Glutamatergic neuron (in vitro differentiated cells): ENCODE results near the gene SRGAP2B. TPM values are rescaled to one million over a fixed set of nuclear protein-coding genes. Genes with fewer than 3 reads are reported as not detected.
"Not testable (repeated sequence)": the region's sequence is repeated elsewhere in the genome, so short reads cannot be mapped to it uniquely, and the experiment has no call there.

ENCODE experiments used
- DNase-seq: peaks from one replicate; pipeline ENCODE4 v3.0.0; 2022
- H3K27ac Mint-ChIP-seq: one replicate; pipeline ENCODE4 v1.8.0; 2020; ENCODE audit warnings: mild to moderate bottlenecking, mixed read lengths, inconsistent platforms; ENCODE audit not compliant: unreplicated experiment
- H3K27me3 Mint-ChIP-seq: one replicate; pipeline ENCODE4 v1.8.0; 2020; ENCODE audit warnings: mild to moderate bottlenecking, moderate library complexity, mixed read lengths, inconsistent platforms; ENCODE audit not compliant: unreplicated experiment
- H3K36me3 Mint-ChIP-seq: one replicate; pipeline ENCODE4 v1.8.0; 2020; ENCODE audit warnings: mild to moderate bottlenecking, mixed read lengths, inconsistent platforms; ENCODE audit not compliant: unreplicated experiment
- H3K4me1 Mint-ChIP-seq: one replicate; pipeline ENCODE4 v1.8.0; 2020; ENCODE audit warnings: mild to moderate bottlenecking, low read depth, mixed read lengths, inconsistent platforms; ENCODE audit not compliant: unreplicated experiment
- H3K4me3 Mint-ChIP-seq: one replicate; pipeline ENCODE4 v1.8.0; 2020; ENCODE audit warnings: mild to moderate bottlenecking, mixed read lengths, inconsistent platforms; ENCODE audit not compliant: unreplicated experiment
- H3K9me3 Mint-ChIP-seq: one replicate; pipeline ENCODE4 v1.8.0; 2020; ENCODE audit warnings: mild to moderate bottlenecking, moderate library complexity, mixed read lengths, inconsistent platforms; ENCODE audit not compliant: unreplicated experiment
- total RNA-seq: library from RNA; stranded (reverse); fragmentation: NEBNext Ultra II Directional; extraction: Animal tissue kit (Norgen Biotek cat#: 25700); gene quantifications from one replicate; pipeline ENCODE4 v1.2.1, GENCODE V29; 2021; ENCODE audit not compliant: unreplicated experiment

Gene SRGAP2B
- total RNA-seq, 1 donor from 2014 or later, result 17.8 TPM

DNA sequence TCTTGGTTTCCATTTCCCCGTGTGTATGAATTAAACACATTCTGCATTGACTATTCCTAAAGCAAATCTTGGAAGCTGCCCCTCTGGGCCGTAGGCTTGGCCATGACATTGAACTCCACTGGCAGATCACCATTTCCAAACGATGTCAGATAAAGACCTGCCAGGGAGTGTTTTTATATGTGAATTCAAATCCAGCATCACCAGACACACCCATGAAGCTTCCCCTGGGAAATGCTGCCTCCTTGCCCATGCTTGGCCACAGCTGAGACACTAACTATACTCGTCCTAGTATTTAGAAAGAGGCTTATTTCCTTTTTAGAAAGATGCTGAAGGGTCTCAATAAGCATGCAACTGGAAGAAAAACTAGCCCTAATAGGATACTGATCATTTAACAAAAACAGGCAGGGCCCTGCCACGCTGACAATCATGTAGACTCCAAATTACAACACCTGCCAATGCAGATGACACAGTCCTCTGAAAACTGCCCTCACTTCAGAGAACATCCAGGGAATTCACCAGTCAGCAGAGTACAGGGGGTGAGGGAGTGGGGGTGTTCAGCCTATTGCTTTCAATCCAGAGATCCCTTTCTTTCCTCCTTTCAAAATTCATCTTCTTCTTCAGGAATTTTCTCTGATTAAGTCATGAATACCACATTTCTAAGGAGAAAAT lies 94.9 kb downstream of the SRGAP2B start:
- not testable (repeated sequence) for DNase-seq, H3K36me3 Mint-ChIP-seq, H3K4me3 Mint-ChIP-seq, H3K9me3 Mint-ChIP-seq, H3K27ac Mint-ChIP-seq, H3K27me3 Mint-ChIP-seq, H3K4me1 Mint-ChIP-seq

DNA sequence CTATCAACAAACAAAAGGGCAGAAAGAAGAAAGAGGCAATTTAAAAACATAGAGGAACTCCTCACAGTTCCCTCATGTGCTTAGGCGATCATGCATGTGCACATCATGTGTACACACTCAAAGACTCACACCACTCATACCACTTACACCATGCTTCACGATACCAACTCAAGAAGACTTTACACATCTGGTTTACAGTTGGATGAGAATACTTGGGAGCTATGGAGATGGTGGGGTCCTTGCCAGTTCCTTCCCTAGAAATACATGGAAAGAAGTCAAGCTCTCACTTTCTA lies 96.2 kb downstream of the SRGAP2B start:
- DNase-seq, H3K27me3 Mint-ChIP-seq, H3K36me3 Mint-ChIP-seq, H3K4me3 Mint-ChIP-seq, H3K9me3 Mint-ChIP-seq, H3K4me1 Mint-ChIP-seq, H3K27ac Mint-ChIP-seq: not testable (repeated sequence)

DNA sequence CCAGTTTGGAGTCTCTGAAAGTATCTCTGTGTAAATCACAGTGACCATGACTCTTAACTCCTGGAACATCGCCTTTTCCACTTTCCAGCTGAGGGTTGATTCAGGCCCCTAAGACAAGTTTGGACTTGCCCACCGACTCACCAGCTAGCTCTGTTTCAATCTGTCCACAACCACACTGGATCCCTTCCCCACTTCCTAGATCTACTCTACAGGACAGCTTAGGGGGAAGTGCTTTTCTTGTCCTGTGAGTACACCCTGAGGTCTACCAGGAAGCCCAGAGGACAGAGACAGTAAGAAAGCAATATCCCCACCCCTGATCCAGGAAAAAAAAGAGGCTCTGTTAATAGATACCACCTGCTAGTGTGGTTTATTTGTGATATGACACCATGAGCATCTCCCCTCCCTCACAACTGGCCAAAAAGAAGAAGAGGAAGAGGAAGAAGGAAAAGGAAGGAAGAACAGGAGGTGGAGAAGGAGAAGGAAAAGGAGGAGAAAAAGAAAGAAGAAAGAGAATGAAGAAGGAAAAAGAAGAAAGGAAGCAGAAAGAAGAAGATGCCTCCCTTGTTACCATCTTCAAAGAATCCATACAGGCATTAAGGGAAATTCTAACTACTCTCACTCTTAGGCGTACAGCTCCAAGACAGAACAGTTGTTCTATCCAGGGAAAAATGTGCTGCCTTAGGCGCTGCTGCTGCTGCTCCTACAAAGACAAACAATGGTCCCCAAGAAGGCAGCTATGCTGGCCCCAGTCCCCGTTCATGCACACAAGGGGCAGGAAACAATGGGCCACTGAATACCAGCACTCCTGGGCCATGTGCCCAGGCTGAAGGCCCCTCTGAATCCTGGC lies 96.8 kb downstream of the SRGAP2B start:
- H3K27ac Mint-ChIP-seq, DNase-seq, H3K4me3 Mint-ChIP-seq, H3K27me3 Mint-ChIP-seq, H3K36me3 Mint-ChIP-seq, H3K4me1 Mint-ChIP-seq, H3K9me3 Mint-ChIP-seq: not testable (repeated sequence)

DNA sequence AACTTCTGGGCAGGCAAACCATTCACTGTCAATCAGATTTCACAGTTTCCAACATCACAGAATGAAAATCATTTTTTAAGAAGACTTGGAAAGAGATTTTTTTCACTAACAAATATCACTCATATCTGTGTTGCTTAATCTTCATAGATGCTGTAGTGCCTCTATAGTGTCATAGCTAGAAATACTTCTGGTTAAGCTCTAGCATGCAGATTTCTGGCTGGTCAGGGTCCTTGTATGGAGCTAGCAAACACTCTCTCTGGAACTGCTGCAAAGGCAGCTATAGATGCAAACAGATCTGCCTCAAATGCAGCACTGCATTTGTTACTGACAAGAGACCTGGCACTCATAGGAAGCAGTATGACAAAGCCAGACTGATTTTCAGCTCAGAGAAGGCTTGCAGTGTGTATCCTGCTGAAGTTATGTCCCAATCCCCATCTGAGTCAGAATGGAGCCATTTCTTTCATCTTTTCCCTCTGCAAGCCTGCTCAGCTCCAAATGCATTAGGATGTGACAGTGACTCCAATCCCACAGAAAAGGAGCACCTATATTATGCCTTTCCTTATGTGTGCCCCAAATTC lies 99.2 kb downstream of the SRGAP2B start:
- H3K4me3 Mint-ChIP-seq, DNase-seq, H3K4me1 Mint-ChIP-seq, H3K36me3 Mint-ChIP-seq, H3K9me3 Mint-ChIP-seq, H3K27me3 Mint-ChIP-seq, H3K27ac Mint-ChIP-seq: not testable (repeated sequence)

DNA sequence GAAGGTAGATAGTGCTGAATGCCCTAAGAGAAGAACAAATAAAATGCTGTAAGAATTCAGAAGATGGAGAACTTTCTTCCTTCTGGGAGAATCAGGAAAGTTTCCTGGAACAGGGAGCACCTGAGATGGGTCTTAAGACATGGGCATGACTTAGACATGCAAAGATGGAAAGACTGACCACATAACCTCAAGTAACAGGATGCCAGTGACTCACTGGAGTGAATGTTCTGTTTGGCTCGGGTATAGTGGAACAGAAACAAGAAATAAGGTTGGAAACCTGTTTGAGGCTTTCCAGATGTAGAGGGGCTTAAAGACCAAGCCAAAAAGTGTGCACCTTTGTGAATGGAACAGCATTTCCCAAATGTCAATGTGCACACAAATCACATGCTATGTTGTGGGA lies 102.2 kb downstream of the SRGAP2B start:
- not testable (repeated sequence) for H3K4me1 Mint-ChIP-seq, H3K27me3 Mint-ChIP-seq, H3K4me3 Mint-ChIP-seq, DNase-seq, H3K27ac Mint-ChIP-seq, H3K36me3 Mint-ChIP-seq, H3K9me3 Mint-ChIP-seq

DNA sequence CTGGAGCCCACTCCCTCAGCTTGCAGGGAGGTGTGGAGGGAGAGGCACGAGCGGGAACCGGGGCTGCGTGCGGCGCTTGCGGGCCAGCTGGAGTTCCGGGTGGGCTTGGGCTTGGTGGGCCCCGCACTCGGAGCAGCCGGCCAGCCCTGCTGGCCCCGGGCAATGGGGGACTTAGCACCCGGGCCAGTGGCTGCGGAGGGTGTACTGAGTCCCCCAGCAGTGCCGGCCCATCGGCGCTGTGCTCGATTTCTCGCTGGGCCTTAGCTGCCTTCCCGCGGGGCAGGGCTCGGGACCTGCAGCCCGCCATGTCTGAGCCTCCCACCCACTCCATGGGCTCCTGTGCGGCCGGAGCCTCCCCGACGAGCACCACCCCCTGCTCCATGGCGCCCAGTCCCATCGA lies 104.5 kb downstream of the SRGAP2B start:
- H3K36me3 Mint-ChIP-seq, H3K27ac Mint-ChIP-seq, H3K4me3 Mint-ChIP-seq, H3K9me3 Mint-ChIP-seq, DNase-seq, H3K4me1 Mint-ChIP-seq, H3K27me3 Mint-ChIP-seq: not testable (repeated sequence)

DNA sequence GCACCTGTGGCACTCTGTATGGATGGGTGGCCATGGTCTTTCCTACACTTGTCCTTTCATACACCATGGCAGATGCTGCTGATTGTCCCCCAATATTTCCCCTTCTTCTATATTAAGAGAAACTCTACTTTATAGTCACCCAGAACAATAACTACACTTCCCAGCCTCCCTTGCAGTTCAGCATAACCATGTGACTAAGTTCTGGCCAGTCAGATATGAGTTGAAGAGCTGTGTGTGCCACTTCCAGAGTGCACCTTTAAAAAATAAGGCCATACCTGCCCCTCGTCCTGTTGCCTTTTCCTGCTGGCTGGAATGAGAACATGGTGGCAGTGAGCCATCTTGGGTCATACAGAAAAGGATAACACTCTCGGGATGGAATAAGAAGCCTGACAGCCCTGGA lies 108.0 kb downstream of the SRGAP2B start:
- not testable (repeated sequence) for H3K4me1 Mint-ChIP-seq, H3K36me3 Mint-ChIP-seq, H3K27me3 Mint-ChIP-seq, H3K4me3 Mint-ChIP-seq, H3K9me3 Mint-ChIP-seq, DNase-seq, H3K27ac Mint-ChIP-seq

DNA sequence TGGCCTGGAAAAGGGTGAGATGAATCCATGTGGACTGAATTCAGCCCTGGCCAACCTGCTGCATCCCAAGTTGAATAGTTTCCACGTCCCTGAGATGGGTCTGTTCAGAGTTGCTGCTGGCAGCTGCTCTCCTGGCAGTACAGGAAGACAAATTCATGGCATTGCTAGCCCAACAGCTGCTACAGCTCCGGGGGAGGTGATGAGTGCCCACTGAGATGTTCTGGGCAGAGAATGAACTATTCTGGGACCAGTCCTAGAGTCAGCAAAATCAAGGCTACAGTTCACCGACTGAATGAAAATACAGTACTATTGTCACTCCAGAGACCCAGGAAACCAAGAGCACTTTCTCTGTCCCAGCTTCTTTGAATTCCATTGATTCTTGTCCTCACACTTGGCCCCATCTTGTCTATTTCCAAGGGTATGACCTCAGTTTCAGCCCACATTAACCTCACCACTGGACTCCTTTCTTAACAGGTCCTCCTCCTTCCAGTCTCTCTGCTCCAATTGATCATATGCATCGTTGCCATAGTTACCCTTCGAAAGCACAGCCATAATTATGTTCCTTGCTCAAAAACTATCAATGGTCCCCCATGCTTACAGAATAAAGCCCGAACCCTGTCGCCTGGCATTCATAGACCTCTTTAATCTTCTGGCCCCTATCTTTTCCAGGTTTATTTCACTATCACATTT lies 108.8 kb downstream of the SRGAP2B start:
- not testable (repeated sequence) for H3K27ac Mint-ChIP-seq

DNA sequence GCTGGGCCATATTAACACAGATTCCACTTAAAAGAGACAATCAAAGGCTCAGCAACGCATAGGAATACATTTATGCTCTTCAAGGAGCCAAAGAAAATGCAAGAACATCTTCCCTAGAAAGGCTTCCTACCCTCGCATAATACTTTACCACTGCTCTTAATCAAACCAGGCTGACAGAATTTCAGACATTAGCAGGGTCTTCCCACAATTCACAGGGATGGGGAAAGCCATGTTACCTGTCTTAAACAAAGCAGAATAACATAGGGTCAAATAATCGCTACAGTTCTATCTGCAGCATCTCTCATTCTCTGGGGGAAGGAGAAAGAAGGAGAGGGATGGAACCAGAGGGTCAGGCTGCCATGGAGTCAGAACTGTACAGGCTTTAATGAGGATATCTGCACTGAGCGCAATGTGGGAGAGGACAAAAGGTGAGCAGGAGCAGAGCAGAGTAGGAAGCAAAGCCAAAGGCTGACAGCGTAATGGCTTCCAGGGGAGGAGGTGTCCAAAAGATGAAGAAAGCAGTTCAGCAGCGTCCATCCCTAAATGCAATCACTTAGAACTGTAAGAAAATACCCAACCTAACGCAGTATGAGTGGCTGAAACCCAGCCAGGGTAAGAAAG lies 109.5 kb downstream of the SRGAP2B start:
- not testable (repeated sequence) for H3K27ac Mint-ChIP-seq, H3K9me3 Mint-ChIP-seq, H3K4me3 Mint-ChIP-seq, H3K27me3 Mint-ChIP-seq, DNase-seq, H3K36me3 Mint-ChIP-seq, H3K4me1 Mint-ChIP-seq

More for the DNA sequence above, 108.8 kb downstream of the SRGAP2B start:
- not testable (repeated sequence) for H3K27me3 Mint-ChIP-seq, H3K36me3 Mint-ChIP-seq, H3K4me3 Mint-ChIP-seq, H3K9me3 Mint-ChIP-seq, DNase-seq, H3K4me1 Mint-ChIP-seq

DNA sequence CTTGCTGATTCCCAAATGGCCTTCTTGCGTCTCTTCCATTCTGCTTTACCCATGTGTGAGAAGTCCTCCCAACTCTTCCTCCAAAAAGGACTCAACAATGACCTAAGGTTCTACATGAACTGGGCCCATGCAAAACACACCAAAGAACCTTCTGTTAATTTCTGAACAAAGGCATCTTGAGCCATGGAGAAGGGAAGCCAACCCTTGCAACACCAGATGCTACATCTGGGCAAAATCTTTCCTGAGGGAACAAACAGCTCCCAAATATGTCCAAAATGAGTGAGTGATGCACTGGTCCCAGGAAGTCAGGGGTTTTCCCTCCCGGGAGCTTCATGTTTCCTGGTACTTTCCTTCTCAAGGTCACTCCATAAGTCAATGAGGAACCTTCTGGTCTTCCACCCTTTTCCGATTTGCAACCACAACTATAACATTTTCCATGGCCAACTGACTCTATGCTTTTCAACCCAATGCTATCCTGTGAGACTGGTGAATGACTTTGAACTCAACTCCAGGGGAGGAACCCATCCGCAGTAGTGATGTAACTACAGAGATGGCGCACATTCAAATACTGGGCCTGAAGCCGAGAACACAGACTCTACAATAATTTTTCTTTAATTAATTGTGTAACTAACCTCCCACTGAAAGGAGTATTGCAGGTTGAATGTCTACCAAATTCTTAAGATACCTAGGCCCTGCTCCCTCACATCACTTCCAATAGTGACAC lies 112.2 kb downstream of the SRGAP2B start:
- not testable (repeated sequence) for H3K9me3 Mint-ChIP-seq, H3K36me3 Mint-ChIP-seq, DNase-seq, H3K27ac Mint-ChIP-seq, H3K27me3 Mint-ChIP-seq, H3K4me1 Mint-ChIP-seq, H3K4me3 Mint-ChIP-seq

DNA sequence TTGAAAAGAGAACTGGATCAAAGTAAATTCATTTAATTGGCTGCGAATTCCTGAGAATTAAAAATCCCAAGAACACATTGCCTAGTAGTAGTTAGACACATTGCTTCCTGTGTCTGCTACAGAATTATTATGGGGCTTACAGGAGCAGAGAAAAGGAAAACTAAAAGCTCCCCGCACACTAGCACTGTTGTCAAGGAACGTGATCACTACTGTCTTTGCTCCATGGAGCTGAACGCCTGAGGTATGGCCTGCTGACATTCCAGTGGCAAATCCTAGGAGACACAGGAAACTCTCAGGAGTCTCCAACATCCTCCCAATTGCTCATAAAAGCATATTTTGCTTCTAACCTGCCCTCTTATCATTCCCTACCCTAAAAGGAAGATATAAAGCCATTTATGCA lies 114.0 kb downstream of the SRGAP2B start:
- not testable (repeated sequence) for H3K27ac Mint-ChIP-seq, H3K36me3 Mint-ChIP-seq

More for the DNA sequence above, 114.0 kb downstream of the SRGAP2B start:
- not testable (repeated sequence) for H3K4me3 Mint-ChIP-seq, H3K4me1 Mint-ChIP-seq, DNase-seq, H3K9me3 Mint-ChIP-seq, H3K27me3 Mint-ChIP-seq
